DOHH2 (cell line): Measurements from ENCODE around the gene LTV1.

Source experiments
- CTCF ChIP-seq: fragments of 200-600 bp; sonication (generic); IDR thresholded peaks from one replicate; pipeline ENCODE4 v1.5.1; 2014; ENCODE audit warnings: antibody characterized with exemption, mild to moderate bottlenecking, low read depth, low read length; ENCODE audit not compliant: poor library complexity, severe bottlenecking
- EZH2phosphoT487 ChIP-seq: fragments of 200-600 bp; sonication (generic); IDR thresholded peaks from 2 replicates; pipeline ENCODE4 v1.6.1; 2017; ENCODE audit warnings: borderline replicate concordance, mild to moderate bottlenecking, antibody characterized with exemption, low read length, moderate library complexity, mixed read lengths

DNA sequence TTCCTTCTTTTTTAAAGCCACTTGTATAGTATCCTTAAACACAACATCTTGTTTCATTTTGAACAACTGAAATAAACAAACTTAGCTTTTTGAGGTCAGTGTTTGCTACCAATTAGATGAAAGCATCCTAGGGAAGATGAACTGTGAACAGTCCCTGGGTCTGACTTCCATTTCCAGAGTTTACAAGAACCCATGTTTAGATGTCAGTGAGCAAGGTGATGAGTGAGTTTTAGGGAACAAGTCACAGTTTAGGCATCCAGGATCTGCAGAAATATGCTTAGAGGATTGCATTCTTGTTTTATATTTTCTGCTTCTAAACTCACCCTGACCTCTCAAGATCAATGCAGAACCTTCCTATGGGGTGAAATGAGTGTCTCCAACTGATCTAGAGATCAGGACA is 24.1 kb downstream of the LTV1 start:
- no peak for TF ChIP-seq CTCF
- no peak for TF ChIP-seq EZH2phosphoT487
